ENCODE results near the gene PIGO.

PIGO gene

DNA sequence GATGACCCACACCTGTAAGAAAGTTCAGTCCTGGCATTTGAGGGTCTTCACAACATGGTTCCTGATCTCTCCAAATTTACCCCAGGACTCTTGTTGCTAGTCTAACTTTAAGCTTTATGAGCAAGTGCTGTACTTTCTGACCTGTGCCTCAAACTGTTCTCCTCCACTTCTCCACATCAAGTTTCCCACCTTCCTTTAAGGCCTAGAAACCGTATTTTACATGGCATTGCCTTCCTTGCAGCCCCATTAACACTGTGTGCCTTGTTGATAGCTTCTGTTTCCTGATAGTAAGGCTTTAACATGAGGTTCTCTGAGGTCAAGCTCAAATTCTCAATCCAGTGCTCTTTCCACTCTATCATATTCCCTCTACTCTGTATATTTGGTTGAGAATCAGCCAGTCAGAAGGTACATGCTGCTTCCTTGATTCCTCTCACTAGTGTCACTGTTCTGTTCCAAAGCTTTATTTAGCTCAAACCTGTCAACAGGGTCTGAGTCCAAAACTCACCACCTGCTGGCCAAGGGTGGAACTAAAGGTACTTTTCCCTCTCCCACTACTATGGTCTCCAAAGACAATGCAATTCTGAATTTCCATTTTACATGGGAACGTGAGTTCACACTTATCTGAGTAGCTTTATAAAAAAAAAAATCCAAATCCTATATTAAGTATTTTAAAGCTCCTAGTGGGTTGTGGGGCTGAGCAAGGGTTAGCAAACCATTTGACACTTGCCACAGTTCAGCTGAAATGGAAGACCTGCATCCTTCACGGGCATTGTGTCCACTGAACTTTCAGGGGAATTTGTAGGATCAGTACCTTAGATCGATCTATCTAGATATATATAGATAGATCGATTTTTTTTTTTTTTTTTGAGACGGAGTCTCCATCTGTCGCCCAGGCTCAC, 45.1 kb downstream of the PIGO start:
- TF ChIP-seq SIN3A (IDR thresholded peaks at IDR 0.05; ENCODE audit: borderline replicate concordance, insufficient read depth, low read length) (no peak), TAF1 (IDR thresholded peaks at IDR 0.05; ENCODE audit: borderline replicate concordance, insufficient read depth, low read length) (no peak), FOXP2 (optimal IDR thresholded peaks at IDR 0.05; ENCODE audit: borderline replicate concordance, extremely low read depth, extremely low read length, insufficient read depth) (no peak), POLR2AphosphoS5 (IDR thresholded peaks at IDR 0.05; ENCODE audit: low read depth, low read length) (no peak)
- TF ChIP-seq, protein P1, sequence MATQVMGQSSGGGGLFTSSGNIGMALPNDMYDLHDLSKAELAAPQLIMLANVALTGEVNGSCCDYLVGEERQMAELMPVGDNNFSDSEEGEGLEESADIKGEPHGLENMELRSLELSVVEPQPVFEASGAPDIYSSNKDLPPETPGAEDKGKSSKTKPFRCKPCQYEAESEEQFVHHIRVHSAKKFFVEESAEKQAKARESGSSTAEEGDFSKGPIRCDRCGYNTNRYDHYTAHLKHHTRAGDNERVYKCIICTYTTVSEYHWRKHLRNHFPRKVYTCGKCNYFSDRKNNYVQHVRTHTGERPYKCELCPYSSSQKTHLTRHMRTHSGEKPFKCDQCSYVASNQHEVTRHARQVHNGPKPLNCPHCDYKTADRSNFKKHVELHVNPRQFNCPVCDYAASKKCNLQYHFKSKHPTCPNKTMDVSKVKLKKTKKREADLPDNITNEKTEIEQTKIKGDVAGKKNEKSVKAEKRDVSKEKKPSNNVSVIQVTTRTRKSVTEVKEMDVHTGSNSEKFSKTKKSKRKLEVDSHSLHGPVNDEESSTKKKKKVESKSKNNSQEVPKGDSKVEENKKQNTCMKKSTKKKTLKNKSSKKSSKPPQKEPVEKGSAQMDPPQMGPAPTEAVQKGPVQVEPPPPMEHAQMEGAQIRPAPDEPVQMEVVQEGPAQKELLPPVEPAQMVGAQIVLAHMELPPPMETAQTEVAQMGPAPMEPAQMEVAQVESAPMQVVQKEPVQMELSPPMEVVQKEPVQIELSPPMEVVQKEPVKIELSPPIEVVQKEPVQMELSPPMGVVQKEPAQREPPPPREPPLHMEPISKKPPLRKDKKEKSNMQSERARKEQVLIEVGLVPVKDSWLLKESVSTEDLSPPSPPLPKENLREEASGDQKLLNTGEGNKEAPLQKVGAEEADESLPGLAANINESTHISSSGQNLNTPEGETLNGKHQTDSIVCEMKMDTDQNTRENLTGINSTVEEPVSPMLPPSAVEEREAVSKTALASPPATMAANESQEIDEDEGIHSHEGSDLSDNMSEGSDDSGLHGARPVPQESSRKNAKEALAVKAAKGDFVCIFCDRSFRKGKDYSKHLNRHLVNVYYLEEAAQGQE (IDR thresholded peaks at IDR 0.05; ENCODE audit: insufficient read depth in 1 of 2, low read depth in 2 of 2, low read length in 2 of 2): no peak

DNA sequence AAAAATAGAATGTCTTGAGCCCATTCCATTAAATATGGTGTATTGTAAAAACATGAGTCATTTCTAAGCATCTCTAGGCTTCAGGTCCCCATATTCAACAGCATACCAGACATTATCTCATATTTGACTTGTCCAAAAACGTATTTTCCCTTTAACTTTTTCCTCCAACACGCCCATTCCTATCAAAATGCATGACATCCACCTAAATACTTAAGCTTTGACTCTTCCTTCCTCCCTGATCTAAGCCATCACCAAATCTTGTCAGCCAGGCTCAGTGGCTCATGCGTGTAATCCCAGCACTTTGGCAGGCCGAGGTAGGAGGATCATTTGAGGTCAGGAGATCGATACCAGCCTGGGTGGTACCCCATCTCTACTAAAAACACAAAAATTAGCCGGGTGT, 47.9 kb downstream of the PIGO start:
- TF ChIP-seq SIN3A (IDR thresholded peaks at IDR 0.05; ENCODE audit: borderline replicate concordance, insufficient read depth, low read length) (no peak), FOXP2 (optimal IDR thresholded peaks at IDR 0.05; ENCODE audit: borderline replicate concordance, extremely low read depth, extremely low read length, insufficient read depth) (no peak), TAF1 (IDR thresholded peaks at IDR 0.05; ENCODE audit: borderline replicate concordance, insufficient read depth, low read length) (no peak), POLR2AphosphoS5 (IDR thresholded peaks at IDR 0.05; ENCODE audit: low read depth, low read length) (no peak)
- TF ChIP-seq, protein P1 (IDR thresholded peaks at IDR 0.05; ENCODE audit: insufficient read depth in 1 of 2, low read depth in 2 of 2, low read length in 2 of 2): no peak

DNA sequence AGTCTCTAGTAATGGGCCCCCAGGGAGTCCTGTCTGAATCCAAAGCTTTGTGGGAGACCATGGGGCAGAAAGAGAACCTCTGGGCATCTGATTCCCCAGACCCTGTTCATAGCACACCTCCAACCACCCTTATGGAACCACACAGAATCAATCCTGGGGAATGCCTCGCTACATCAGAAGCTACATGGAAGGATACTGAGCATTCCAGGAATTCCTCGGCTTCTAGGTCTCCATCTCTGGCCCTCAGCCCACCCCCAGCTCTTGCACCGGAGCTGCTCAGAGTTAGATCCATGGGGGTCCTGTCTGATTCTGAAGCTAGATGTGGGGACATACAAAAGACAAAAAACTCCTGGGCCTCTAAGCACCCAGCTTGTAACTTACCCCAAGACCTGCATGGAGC, 52.3 kb downstream of the PIGO start:
- TF ChIP-seq, protein P1 (IDR thresholded peaks at IDR 0.05; ENCODE audit: insufficient read depth in 1 of 2, low read depth in 2 of 2, low read length in 2 of 2): no peak
- TF ChIP-seq POLR2AphosphoS5 (IDR thresholded peaks at IDR 0.05; ENCODE audit: low read depth, low read length): no peak
- TF ChIP-seq FOXP2 (optimal IDR thresholded peaks at IDR 0.05; ENCODE audit: borderline replicate concordance, extremely low read depth, extremely low read length, insufficient read depth): no peak

DNA sequence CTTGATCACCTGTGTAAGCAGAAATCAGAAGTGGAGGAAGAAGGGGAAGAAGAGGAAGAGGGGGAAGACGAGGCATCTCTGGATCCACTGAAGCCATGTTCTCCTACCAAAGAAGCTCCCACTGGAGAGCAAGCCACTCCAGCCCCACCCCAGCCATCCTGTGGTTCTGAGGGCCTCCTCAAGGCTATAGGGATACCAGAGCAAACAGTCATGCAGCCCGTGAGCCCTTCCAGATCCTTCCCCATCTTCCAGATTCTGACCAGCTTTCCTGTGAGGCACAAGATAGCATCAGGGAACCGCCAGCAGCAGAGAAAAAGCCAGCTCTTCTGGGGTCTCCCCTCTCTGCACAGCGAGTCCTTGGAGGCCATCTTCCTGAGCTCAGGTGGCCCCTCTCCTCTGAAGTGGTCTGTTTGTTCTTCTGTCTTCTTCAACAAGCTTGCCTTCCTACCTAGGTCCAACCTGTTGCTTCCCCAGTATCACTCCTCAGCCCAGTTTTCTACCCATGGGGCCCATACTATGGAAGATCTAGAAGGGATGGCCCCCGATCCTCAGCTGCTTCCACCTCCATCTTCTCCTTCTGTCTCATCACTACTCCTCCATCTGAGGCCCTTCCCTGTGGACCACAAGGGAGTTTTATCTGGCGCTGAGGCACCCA, 53.4 kb downstream of the PIGO start:
- no peak for TF ChIP-seq FOXP2 (optimal IDR thresholded peaks at IDR 0.05; ENCODE audit: borderline replicate concordance, extremely low read depth, extremely low read length, insufficient read depth)
- TF ChIP-seq POLR2AphosphoS5 (IDR thresholded peaks at IDR 0.05; ENCODE audit: low read depth, low read length): no peak
- TF ChIP-seq, protein P1 (IDR thresholded peaks at IDR 0.05; ENCODE audit: insufficient read depth in 1 of 2, low read depth in 2 of 2, low read length in 2 of 2): no peak
- no peak for TF ChIP-seq SIN3A (IDR thresholded peaks at IDR 0.05; ENCODE audit: borderline replicate concordance, insufficient read depth, low read length)
- no peak for TF ChIP-seq TAF1 (IDR thresholded peaks at IDR 0.05; ENCODE audit: borderline replicate concordance, insufficient read depth, low read length)
